ENCODE results near the gene PPARGC1A.

DNA sequence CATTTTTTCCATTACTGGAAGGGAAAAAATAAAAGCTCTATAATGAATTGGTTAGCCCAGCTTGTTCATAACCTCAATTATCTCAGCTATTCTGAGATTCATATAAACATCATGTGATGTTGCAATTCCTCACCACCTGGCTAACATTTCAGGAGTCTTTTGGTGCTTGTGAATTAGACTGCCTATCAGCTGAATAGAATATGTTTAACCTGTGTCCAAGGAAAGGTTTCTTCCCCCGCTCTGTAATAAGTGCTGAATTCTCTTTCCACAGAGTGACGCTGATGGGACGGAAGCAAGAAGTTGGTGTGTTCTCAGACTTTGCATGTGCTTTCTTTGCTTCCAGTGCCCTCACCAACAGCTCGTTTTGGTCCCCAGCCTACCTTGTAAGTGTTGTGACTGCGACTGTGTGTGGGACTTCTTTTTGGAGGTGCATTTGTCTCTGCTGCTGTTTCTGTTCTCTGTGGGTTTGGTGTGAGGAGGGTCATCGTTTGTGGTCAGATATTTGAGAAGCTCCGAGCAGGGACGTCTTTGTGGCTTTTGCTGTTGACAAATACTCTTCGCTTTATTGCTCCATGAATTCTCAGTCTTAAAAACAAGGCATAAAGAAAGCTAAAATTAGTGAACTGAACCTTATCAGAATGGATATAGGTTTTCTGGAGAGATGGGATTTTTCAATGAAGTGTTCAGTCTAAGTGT, 61.7 kb downstream of the PPARGC1A start:
- TF ChIP-seq, protein P1, sequence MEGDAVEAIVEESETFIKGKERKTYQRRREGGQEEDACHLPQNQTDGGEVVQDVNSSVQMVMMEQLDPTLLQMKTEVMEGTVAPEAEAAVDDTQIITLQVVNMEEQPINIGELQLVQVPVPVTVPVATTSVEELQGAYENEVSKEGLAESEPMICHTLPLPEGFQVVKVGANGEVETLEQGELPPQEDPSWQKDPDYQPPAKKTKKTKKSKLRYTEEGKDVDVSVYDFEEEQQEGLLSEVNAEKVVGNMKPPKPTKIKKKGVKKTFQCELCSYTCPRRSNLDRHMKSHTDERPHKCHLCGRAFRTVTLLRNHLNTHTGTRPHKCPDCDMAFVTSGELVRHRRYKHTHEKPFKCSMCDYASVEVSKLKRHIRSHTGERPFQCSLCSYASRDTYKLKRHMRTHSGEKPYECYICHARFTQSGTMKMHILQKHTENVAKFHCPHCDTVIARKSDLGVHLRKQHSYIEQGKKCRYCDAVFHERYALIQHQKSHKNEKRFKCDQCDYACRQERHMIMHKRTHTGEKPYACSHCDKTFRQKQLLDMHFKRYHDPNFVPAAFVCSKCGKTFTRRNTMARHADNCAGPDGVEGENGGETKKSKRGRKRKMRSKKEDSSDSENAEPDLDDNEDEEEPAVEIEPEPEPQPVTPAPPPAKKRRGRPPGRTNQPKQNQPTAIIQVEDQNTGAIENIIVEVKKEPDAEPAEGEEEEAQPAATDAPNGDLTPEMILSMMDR (conservative IDR thresholded peaks at IDR 0.05 in 1 of 2, IDR thresholded peaks at IDR 0.05 in 1 of 2; ENCODE audit: extremely low read depth in 1 of 2, insufficient read depth in 1 of 2, low read depth in 1 of 2, low read length in 2 of 2), result no peak
- TF ChIP-seq EZH2 (IDR thresholded peaks at IDR 0.05; ENCODE audit: borderline replicate concordance, low read length), result no peak

All from mammary epithelial cell (primary cell).